AG09319 (cell line): ENCODE measurements around the gene EEFSEC.

Experiments used
- DNase-seq: peaks from one replicate; pipeline ENCODE4 v3.0.0-alpha.2; 2010; ENCODE audit warnings: low read depth; ENCODE audit errors: extremely low read depth
- TF ChIP-seq, protein P1 (sequence below): IDR thresholded peaks from 2 replicates; pipeline ENCODE4 v1.5.1; 2011; ENCODE audit warnings: low read depth, mild to moderate bottlenecking, inconsistent platforms, low read length, moderate library complexity

Gene EEFSEC

DNA sequence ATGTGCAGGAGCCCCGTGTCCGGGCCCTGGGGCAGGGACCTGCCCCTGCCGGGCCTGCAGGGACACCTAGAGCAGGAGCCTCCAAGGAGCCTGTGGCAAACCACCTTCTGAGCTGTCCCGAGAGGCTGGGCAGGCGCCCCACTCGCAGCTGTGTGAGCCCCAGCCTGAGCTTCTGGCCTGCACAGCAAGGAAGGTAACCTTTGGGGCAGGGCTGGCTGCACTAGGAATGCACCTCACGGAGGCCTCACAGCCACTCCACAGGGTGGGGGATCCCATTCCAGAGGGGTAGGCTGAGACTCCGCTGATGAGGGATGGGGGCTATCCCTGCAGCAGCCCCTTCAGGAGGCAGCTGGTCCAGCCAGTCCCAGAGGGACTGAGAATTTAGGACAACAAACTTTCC lies 245.3 kb downstream of the EEFSEC start:
- TF ChIP-seq, protein P1, sequence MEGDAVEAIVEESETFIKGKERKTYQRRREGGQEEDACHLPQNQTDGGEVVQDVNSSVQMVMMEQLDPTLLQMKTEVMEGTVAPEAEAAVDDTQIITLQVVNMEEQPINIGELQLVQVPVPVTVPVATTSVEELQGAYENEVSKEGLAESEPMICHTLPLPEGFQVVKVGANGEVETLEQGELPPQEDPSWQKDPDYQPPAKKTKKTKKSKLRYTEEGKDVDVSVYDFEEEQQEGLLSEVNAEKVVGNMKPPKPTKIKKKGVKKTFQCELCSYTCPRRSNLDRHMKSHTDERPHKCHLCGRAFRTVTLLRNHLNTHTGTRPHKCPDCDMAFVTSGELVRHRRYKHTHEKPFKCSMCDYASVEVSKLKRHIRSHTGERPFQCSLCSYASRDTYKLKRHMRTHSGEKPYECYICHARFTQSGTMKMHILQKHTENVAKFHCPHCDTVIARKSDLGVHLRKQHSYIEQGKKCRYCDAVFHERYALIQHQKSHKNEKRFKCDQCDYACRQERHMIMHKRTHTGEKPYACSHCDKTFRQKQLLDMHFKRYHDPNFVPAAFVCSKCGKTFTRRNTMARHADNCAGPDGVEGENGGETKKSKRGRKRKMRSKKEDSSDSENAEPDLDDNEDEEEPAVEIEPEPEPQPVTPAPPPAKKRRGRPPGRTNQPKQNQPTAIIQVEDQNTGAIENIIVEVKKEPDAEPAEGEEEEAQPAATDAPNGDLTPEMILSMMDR, result no peak
- no peak for DNase-seq

DNA sequence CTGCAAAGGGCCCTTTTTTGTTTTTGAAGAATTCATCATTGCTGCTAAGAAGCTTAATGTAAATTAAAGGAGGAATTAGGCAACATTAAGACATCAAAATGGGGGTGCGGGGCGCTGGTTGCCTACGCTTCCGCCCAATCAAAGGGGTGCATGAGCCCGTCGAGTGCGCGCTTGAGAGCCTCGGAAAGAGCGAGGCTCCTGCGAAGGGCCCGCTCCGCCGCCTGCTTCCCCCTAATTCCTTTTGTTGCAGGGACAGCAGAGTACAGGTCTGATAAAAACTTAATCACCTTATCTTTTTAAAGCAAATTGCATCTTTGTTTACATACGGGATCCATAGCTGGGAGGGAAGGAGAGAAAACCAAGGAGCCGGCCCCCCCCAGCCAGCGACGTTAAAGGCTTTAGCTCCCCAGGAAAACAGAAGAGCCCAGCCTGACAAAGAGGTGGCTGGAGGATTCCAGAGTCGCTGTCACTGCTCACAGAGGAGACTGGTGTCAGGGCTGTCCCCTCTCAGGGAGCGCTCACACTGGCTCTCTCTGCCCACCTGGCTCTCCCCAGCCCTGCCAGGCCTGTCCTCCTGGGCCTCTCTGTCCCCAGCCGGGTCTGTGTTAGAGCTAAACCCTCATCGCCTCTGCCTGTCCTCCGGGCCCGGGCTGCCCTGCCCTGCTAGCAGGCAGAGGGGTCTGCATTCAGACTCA lies 246.1 kb downstream of the EEFSEC start:
- DNase-seq, result no peak
- TF ChIP-seq, protein P1, result no peak

DNA sequence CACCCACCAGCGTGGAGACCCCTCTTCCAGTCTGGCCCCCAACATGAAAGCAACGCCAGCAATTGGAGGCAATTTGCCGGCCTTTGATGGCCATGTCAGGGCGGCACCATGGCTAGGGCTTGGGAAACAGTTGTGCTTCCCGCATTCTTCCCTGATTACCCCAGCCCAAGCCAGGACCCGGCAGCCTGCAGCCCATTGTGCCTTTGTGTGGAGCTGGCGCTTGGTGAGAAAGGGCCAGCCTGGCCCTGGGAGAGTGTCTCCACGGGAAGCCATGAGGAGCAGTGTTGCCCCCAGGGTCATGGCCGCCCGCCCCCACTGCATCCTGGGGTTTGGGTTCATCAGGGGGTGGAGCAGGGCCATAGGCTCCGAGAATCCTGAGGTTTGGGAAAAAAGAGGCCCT lies 247.4 kb downstream of the EEFSEC start:
- TF ChIP-seq, protein P1, result no peak
- no peak for DNase-seq

DNA sequence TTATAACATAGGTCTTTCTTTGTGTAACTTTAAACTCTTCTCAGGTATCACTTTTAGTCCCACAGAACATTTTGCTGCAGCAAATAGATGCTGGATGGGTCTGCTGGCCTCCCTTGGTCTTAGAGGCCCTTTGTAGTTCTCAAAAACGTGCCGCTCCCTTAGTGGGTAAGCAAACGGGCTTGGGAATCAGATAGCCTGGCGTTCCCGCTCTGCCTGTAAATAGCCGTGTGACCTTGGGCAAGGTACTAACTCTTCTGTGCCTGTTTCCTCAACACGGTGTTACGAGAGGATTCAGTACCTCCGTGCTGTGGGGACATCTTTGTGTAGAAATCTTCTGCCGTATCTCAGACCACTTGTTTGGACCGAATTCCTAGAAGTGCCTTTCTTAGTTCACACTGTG lies 249.0 kb downstream of the EEFSEC start:
- DNase-seq, result no peak
- TF ChIP-seq, protein P1, result no peak

DNA sequence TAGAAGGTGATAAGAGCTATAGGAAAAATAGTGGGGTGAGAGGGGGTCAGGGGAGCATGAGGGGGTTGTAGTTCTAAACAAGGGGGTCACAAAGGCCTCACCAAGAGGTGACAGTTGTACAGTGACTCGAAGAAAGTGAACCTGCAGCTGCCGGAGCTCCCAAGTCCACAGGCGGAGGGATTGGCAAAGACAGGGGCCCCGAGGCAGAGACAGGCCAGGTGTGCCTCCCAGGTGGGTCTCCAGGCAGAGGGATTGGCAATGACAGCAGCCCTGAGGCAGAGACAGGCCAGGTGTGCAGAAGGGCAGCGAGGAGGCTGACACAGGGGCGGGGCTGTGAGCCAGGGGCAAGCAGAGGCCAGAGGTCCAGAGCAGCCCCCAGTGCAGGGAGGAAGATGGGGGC lies 249.7 kb downstream of the EEFSEC start:
- TF ChIP-seq, protein P1, result no peak
- no peak for DNase-seq

DNA sequence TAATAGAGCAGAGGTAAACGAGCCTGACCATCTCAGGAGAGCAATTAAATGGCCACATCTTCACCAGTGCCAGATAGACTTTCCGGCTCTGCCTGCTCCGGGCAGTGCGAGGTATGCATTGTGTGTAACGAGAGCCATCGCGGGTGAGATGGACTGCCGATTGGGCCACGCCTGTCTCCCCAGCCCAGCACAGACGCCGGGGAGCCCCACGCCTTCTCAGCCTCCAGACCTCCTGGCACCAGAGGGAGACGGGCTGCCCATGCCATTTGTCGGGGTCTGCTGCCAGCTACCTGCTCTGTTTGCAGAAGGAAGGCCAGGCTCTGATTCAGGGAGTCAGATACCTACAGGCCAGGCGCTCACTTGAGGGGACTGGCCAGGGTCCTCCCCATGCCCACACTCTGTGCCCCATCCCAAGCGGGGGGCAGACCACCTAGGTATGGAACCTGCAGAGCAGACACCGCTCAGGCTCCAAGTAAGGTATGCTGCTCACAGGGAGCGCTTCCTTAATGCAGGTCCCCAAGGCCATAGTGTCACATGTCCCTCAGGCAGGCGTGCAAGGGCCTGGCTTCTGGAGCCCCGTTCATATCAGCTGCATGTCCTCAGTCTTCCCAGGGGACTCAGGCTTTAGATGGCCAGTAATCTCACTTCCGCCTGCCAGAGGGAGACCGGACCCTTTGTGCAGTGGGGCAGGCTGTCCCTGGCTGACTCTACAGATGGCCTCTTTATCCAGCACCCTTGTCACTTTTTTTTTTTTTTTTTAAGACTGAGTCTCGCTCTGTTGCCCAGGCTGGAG lies 251.2 kb downstream of the EEFSEC start:
- DNase-seq, result no peak
- TF ChIP-seq, protein P1, result no peak

DNA sequence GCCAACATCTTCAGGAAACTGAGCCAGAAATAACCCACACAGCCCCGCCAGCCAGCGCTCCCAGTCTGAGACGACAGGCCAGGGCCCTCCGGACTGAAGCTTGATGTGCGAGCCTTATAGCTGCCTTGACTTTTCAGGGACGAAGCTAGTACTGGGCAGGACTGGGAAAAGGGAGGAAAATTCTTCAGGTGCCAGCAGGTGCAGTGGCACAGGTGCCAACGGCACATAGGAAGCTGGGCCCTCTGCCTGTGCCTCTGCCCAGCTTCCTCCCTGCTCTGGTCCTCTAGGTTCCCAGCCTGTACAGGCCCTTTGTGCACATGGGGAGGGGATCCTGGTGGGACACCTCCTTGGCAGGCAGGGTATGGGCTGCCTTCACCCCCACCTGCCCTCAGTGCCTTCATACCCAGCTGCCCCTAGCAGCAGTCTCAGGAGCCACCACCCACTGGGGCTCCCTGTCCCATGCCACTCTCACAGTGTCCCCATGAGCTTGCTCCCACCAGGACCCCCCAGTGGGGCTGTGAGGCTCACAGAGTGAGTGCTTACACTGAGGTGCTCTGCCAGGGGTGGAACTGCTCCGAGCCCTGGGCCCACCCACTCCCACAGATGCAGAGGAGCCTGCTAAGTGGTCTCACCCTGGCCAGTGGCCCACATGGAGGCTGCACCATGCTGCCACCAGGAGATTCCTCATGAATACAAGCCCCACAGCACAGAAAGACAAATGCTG lies 252.4 kb downstream of the EEFSEC start:
- TF ChIP-seq, protein P1, result no peak
- DNase-seq, result no peak
